ENCODE data around the gene ADAMTS14. TPM values are rescaled to one million over a fixed set of nuclear protein-coding genes. Genes with fewer than 3 reads are reported as not detected.
A peak's percentile ranks its signal among the peaks of the same experiment; 100 is the strongest.

ADAMTS14 gene
- total RNA-seq, 1 donor from 2014 or later, result not detected

- DNase-seq (ENCODE audit: low read depth in 2 of 2), result no peak
Observed at GRCh38 chr10:70728328-70728727, 56.0 kb downstream of the ADAMTS14 start.

- DNase-seq (ENCODE audit: low read depth in 2 of 2), result no peak
Observed at GRCh38 chr10:70729763-70730357, 57.6 kb downstream of the ADAMTS14 start.

GRCh38 chr10:70730955-70731354 lies 58.6 kb downstream of the ADAMTS14 start:
- no peak for DNase-seq (ENCODE audit: low read depth in 2 of 2)

GRCh38 chr10:70732569-70732968 lies 60.3 kb downstream of the ADAMTS14 start:
- DNase-seq (ENCODE audit: low read depth in 2 of 2), result no peak

- no peak for DNase-seq (ENCODE audit: low read depth in 2 of 2)
Observed at GRCh38 chr10:70733051-70733450, 60.7 kb downstream of the ADAMTS14 start.

GRCh38 chr10:70735161-70735560 lies 62.9 kb downstream of the ADAMTS14 start:
- DNase-seq (ENCODE audit: low read depth in 2 of 2), result no peak

GRCh38 chr10:70736525-70736924 lies 64.2 kb downstream of the ADAMTS14 start:
- no peak for DNase-seq (ENCODE audit: low read depth in 2 of 2)

- DNase-seq (ENCODE audit: low read depth in 2 of 2), result no peak
Observed at GRCh38 chr10:70737250-70737649, 64.9 kb downstream of the ADAMTS14 start.

- DNase-seq (ENCODE audit: low read depth in 2 of 2), result no peak
Observed at GRCh38 chr10:70738006-70738760, 65.9 kb downstream of the ADAMTS14 start.

GRCh38 chr10:70738761-70739121 lies 66.4 kb downstream of the ADAMTS14 start:
- no peak for DNase-seq (ENCODE audit: low read depth in 2 of 2)

GRCh38 chr10:70740406-70741288 lies 68.3 kb downstream of the ADAMTS14 start:
- DNase-seq (ENCODE audit: low read depth in 2 of 2), result no peak

GRCh38 chr10:70742537-70743429 lies 70.5 kb downstream of the ADAMTS14 start:
- peak in 1 of 2 donors; percentile 52 for DNase-seq (ENCODE audit: low read depth in 2 of 2)

GRCh38 chr10:70743430-70743788 lies 71.1 kb downstream of the ADAMTS14 start:
- DNase-seq (ENCODE audit: low read depth in 2 of 2), result no peak

- no peak for DNase-seq (ENCODE audit: low read depth in 2 of 2)
Observed at GRCh38 chr10:70743879-70744278, 71.6 kb downstream of the ADAMTS14 start.

- no peak for DNase-seq (ENCODE audit: low read depth in 2 of 2)
Observed at GRCh38 chr10:70744617-70745143, 72.4 kb downstream of the ADAMTS14 start.

- no peak for DNase-seq (ENCODE audit: low read depth in 2 of 2)
Observed at GRCh38 chr10:70745555-70745954, 73.2 kb downstream of the ADAMTS14 start.

- no peak for DNase-seq (ENCODE audit: low read depth in 2 of 2)
Observed at GRCh38 chr10:70747192-70747965, 75.1 kb downstream of the ADAMTS14 start.

GRCh38 chr10:70748305-70748704 lies 76.0 kb downstream of the ADAMTS14 start:
- no peak for DNase-seq (ENCODE audit: low read depth in 2 of 2)

GRCh38 chr10:70748801-70749573 lies 76.7 kb downstream of the ADAMTS14 start:
- DNase-seq (ENCODE audit: low read depth in 2 of 2), result no peak

- DNase-seq (ENCODE audit: low read depth in 2 of 2), result no peak
Observed at GRCh38 chr10:70749756-70750155, 77.5 kb downstream of the ADAMTS14 start.

Measured in dermis microvascular lymphatic vessel endothelial cell (primary cell).